ENCODE measurements around the gene IGSF21. TPM values are rescaled to one million over a fixed set of nuclear protein-coding genes. Genes with fewer than 3 reads are reported as not detected.

Gene IGSF21
- polyA plus RNA-seq, 1 donor (not counting 4 experiments of a cell fraction or from before 2014, with no cell fraction given) = not detected

GRCh38 chr1:18404460-18404859, 296.9 kb downstream of the IGSF21 start:
- Histone ChIP-seq H3K9ac (ENCODE audit: control insufficient read depth, extremely low read depth, insufficient read depth, low read length) (no peak overlapping the region), H3K4me2 (ENCODE audit: control insufficient read depth, extremely low read depth, insufficient read depth, low read depth, low read length) (no peak overlapping the region), H3K36me3 (ENCODE audit: control insufficient read depth in 2 of 2, extremely low read depth in 1 of 2, insufficient read depth in 2 of 2, low read length in 2 of 2) (no peaks in the 10 kb centered on the region), H2AFZ (ENCODE audit: control insufficient read depth, low read length) (no peak overlapping the region), H3K27me3 (ENCODE audit: control insufficient read depth, extremely low read depth, insufficient read depth, low read length) (no peaks in the 10 kb centered on the region), H3K27ac (ENCODE audit: control insufficient read depth, insufficient read depth, low read length) (no peak overlapping the region), H3K4me3 (ENCODE audit: control insufficient read depth in 2 of 3, extremely low read depth in 1 of 3, insufficient read depth in 2 of 3, low read depth in 1 of 3, low read length in 3 of 3) (no peak overlapping the region), H3K4me1 (ENCODE audit: control insufficient read depth, extremely low read depth, insufficient read depth, low read length) (no peaks in the 10 kb centered on the region), H3K9me1 (ENCODE audit: control insufficient read depth, extremely low read depth, insufficient read depth, low read length) (no peaks in the 10 kb centered on the region), H4K20me1 (ENCODE audit: control insufficient read depth, extremely low read depth, insufficient read depth, low read length) (no peaks in the 10 kb centered on the region), H3K9me3 (ENCODE audit: control insufficient read depth, low read depth, low read length) (no peaks in the 10 kb centered on the region), H3K79me2 (ENCODE audit: control insufficient read depth, insufficient read depth, low read length) (no peaks in the 10 kb centered on the region)
- TF ChIP-seq EZH2 (IDR thresholded peaks at IDR 0.05; ENCODE audit: low read length) = no peak
- TF ChIP-seq CTCF (optimal IDR thresholded peaks at IDR 0.05 in 1 of 3, IDR thresholded peaks at IDR 0.05 in 1 of 3, conservative IDR thresholded peaks at IDR 0.05 in 1 of 3; ENCODE audit: extremely low read depth in 1 of 3, insufficient read depth in 2 of 3, low read length in 3 of 3) = no peak
- DNase-seq (ENCODE audit: low read depth, low spot score) (no peak), FAIRE-seq (no peak)
- dilution Hi-C loops (cut with MboI; ENCODE audit: extremely low pct_ligation_motif_present, low sequenced_read_pairs) = no loop called here

GRCh38 chr1:18407166-18408045, 299.8 kb downstream of the IGSF21 start:
- Histone ChIP-seq H3K79me2 (ENCODE audit: control insufficient read depth, insufficient read depth, low read length) (no peaks in the 10 kb centered on the region), H3K4me1 (ENCODE audit: control insufficient read depth, extremely low read depth, insufficient read depth, low read length) (no peaks in the 10 kb centered on the region), H3K36me3 (ENCODE audit: control insufficient read depth in 2 of 2, extremely low read depth in 1 of 2, insufficient read depth in 2 of 2, low read length in 2 of 2) (no peaks in the 10 kb centered on the region), H3K4me2 (ENCODE audit: control insufficient read depth, extremely low read depth, insufficient read depth, low read depth, low read length) (no peak overlapping the region), H3K27me3 (ENCODE audit: control insufficient read depth, extremely low read depth, insufficient read depth, low read length) (no peaks in the 10 kb centered on the region), H2AFZ (ENCODE audit: control insufficient read depth, low read length) (no peak overlapping the region), H3K9me3 (ENCODE audit: control insufficient read depth, low read depth, low read length) (peaks cover 7% of the 10 kb centered on the region), H3K9me1 (ENCODE audit: control insufficient read depth, extremely low read depth, insufficient read depth, low read length) (no peaks in the 10 kb centered on the region), H3K9ac (ENCODE audit: control insufficient read depth, extremely low read depth, insufficient read depth, low read length) (no peak overlapping the region), H3K4me3 (ENCODE audit: control insufficient read depth in 2 of 3, extremely low read depth in 1 of 3, insufficient read depth in 2 of 3, low read depth in 1 of 3, low read length in 3 of 3) (no peak overlapping the region), H4K20me1 (ENCODE audit: control insufficient read depth, extremely low read depth, insufficient read depth, low read length) (no peaks in the 10 kb centered on the region), H3K27ac (ENCODE audit: control insufficient read depth, insufficient read depth, low read length) (no peak overlapping the region)
- DNase-seq (ENCODE audit: low read depth, low spot score) (no peak), FAIRE-seq (no peak)
- TF ChIP-seq EZH2 (IDR thresholded peaks at IDR 0.05; ENCODE audit: low read length) (no peak), CTCF (optimal IDR thresholded peaks at IDR 0.05 in 1 of 3, IDR thresholded peaks at IDR 0.05 in 1 of 3, conservative IDR thresholded peaks at IDR 0.05 in 1 of 3; ENCODE audit: extremely low read depth in 1 of 3, insufficient read depth in 2 of 3, low read length in 3 of 3) (no peak)
- dilution Hi-C loops (cut with MboI; ENCODE audit: extremely low pct_ligation_motif_present, low sequenced_read_pairs) = no loop called here

Data from keratinocyte (primary cell).